HG02642 (cell line): ENCODE data around the gene CAPG.

Experiments used
- ATAC-seq: cut with Tn5 transposase; IDR thresholded peaks from one replicate; pipeline ENCODE4 v1.9.1; 2021; ENCODE audit warnings: mild to moderate bottlenecking; ENCODE audit not compliant: unreplicated experiment, poor library complexity

Gene CAPG, protein sequence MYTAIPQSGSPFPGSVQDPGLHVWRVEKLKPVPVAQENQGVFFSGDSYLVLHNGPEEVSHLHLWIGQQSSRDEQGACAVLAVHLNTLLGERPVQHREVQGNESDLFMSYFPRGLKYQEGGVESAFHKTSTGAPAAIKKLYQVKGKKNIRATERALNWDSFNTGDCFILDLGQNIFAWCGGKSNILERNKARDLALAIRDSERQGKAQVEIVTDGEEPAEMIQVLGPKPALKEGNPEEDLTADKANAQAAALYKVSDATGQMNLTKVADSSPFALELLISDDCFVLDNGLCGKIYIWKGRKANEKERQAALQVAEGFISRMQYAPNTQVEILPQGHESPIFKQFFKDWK

DNA sequence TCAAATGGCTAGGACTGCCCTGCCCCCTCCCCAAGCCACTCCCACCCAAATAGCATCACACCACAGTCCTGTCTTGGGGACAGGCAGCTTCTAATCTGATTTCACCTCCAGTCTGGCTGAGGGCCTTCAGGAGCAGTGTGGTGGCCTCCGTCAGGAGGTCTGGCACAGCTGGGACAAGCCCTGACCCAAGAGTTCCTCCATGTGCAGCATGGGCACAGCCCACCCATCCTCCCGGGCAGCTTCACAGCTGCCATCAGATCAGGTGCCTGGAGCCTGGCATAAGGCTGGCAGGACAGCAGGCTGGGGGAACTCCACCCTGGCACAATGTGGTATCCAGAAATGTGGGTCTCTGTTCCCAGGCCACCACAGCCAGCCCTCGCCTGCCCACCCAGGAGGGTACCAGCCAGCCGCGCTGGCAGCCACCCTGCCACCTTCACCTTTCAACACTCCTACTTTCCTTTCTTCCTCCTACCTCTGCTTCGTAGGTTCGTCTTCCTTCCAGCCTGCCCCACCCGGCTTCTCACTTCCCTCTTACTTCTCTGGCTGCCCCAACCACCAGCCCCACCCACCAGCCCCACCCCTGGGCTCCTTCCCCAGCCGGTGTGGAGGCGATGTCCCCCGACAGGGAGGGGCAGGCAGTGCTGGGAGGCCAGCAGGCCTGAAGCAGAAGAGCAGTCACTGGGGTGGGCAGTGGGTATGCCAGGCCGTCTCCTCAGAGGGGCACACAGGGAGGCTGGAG is at the start of gene CAPG:
Gene CAPG, minus strand, starts transcription at position 522 of the 739 bp plus-strand sequence. CDS start 8,221 bp downstream, outside the sequence.
- peak; percentile 66 for ATAC-seq

GRCh38 chr2:85459771-85460170 is 49.6 kb upstream of the CAPG start:
- ATAC-seq, result no peak

GRCh38 chr2:85458601-85459563 is 48.7 kb upstream of the CAPG start:
- no peak for ATAC-seq

DNA sequence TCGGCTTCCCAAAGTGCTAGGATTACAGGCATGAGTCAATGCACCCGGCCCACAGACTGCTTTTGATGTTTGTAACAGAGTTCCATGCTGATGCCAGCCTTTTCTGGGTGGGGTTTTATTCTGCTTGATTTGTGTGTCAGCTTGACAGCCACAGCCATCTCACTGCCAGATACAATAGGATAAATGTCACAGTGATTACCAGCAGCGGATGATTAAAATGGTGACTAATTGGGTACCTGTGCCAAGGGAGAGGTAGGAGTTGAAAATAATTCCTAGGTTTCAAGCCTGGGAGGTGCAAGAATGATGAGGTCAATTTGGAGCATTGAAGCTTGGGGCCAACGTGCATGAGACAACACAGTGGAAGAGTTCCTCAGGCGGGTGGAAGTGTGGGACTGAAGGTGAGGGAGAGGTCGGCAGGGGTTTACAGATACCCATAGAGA is 47.7 kb upstream of the CAPG start:
- ATAC-seq, result no peak

DNA sequence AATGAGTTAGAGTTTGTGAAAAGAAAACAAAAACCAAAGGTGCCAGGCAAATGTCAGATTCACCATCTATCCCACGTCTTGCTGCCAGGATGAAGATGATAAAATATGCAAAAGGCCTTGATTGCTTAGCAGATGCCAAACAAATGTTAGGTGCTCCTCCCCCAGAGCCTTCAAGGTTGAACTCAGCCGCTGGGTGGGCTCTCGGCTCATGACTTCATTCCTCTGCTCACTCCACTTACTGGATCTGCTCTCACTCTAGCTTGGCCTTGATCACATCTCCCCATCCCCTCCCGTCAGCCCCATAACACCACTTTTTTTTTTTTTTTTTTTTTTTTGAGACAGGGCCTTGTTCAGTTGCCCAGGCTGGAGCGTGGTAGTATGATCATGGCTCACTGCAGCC is 46.9 kb upstream of the CAPG start:
- no peak for ATAC-seq

DNA sequence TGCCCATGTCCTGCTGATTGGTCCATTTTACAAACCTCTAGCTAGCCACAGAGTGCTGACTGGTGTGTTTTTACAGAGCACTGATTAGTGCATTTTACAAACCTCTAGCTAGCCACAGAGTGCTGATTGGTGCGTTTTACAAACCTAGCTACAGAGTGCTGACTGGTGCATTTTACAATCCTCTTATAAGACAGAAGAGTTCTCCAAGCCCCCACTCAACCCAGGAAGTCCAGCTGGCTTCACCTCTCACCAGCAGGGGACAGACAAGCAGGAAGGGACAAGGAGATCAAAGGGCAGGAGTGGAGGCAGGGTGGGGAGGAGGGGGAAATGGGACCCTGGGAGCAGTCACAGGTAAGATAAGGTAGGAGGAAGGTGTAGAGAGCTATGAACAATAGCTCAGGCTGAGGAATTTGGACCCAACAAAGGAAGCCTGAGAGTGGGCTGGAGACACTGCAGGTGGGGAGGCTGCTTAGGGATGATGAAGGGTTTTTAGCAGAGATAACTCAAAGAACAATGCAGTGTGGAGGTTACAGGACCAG is 45.5 kb upstream of the CAPG start:
- ATAC-seq, result no peak

DNA sequence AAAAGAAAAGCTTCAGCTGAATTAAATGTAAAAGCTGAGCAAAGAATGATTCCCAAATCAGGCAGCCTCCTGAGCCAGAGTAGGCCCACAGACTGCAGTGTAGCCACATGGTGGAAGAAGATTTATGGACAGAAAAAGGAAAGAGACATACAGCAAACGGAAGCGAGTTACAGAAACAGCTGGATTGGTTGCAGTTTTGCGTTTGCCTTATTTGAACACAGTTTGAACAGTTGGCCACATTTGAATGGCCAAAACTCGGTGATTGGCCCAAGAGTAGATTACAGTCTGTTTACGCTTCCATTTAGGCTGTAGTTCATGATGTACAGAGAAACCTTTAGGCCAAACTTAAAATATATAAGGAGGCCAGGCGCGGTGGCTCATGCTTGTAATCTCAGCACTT is 43.4 kb upstream of the CAPG start:
- ATAC-seq, result no peak

GRCh38 chr2:85452237-85452636 is 42.1 kb upstream of the CAPG start:
- no peak for ATAC-seq

GRCh38 chr2:85449214-85449588 is 39.0 kb upstream of the CAPG start:
- no peak for ATAC-seq

GRCh38 chr2:85448461-85449213 is 38.5 kb upstream of the CAPG start:
- no peak for ATAC-seq

- ATAC-seq, result no peak
Measured at GRCh38 chr2:85447222-85447585, 37.0 kb upstream of the CAPG start.

- no peak for ATAC-seq
Measured at GRCh38 chr2:85446296-85447221, 36.4 kb upstream of the CAPG start.

GRCh38 chr2:85445316-85446295 is 35.4 kb upstream of the CAPG start:
- ATAC-seq, result no peak

DNA sequence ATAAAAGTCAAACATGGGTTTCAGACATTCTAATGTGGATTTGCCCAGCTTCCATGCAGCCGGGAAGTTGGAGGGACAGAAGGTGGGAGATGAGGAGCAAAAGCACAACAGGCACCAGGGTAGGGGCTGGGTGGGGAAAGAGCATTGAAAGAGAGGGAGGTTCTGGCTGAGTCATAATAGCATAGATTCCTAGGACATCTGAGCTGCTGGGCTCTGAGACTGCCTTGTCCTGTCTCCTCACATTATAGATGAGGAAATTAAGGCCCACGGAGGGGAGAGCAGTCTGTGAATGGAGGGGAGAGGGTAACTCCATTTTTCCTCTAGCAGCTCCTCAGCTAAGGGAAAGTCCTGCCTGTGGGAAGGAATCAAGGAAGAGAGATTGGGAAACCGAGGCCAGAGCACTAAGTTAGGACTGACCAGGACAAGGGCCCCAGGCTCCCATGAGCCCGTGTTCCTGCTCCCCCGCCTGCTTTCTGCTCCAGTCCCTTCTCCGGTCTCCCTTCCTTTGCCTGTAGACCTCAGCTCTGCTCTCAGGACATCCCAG is 34.5 kb upstream of the CAPG start:
- no peak for ATAC-seq

DNA sequence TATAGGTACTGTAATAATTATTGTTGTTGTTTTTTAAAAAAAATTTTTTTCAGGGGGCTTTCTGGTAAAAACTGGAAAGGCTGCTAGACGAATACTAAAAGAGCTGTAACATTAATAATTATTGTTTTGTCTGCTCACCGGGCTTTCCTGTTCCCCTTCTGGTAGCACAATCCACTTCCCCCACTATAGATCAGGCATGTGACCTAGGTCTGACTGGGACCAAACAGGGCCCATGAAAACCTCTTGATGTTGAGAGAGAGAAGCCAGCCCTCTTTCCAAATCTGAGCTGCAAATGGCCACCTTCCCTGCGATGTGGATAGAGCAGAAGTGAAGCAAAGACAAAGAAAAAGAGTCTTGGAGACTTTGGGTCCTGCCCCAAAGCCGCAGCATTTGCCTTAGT is 31.7 kb upstream of the CAPG start:
- ATAC-seq, result no peak

DNA sequence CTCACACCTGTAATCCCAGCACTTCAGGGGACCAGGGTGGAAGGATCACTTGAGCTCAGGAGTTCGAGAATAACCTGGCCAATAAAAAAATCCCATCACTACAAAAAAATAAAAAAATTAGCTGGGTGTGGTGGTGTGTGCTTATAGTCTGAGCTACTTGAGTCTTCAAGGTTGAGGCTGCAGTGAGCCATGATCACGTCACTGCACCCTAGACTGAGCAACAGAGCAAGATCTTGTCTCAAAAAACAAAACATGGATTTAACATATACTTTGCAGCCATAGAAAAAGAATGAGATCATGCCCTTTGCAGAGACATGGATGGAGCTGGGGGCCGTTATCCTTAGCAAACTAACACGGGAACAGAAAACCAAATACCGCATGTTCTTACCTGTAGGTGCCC is 30.6 kb upstream of the CAPG start:
- no peak for ATAC-seq

GRCh38 chr2:85439986-85440385 is 29.8 kb upstream of the CAPG start:
- ATAC-seq, result no peak
